ENCODE data around the gene MYO18B. TPM values are rescaled to one million over a fixed set of nuclear protein-coding genes. Genes with fewer than 3 reads are reported as not detected.

Gene MYO18B
- total RNA-seq, 1 experiment from 2014 or later, result not detected

GRCh38 chr22:25900390-25900789 lies 158.4 kb downstream of the MYO18B start:
- DNase-seq (ENCODE audit: low spot score), result no peak

DNA sequence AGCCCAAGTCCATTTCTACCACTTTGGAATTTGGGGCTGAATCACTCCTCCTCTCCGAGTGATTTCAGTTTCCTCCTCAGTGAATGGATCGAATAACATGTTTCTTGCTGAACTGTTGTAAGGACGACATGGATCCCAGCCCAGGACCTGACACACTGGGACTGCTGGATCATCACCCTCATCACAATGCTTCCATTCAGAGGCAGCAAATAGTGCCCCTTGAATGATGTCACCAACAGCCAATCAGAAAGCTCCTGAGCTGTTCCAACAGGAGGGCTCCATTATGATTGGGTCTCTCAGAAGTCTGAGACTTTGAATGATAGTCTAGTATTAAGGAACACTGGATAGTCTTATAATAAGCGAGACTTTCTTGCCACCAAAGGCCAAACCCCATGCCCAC lies 158.9 kb downstream of the MYO18B start:
- no peak for DNase-seq (ENCODE audit: low spot score)

GRCh38 chr22:25902402-25902801 lies 160.4 kb downstream of the MYO18B start:
- no peak for DNase-seq (ENCODE audit: low spot score)

DNA sequence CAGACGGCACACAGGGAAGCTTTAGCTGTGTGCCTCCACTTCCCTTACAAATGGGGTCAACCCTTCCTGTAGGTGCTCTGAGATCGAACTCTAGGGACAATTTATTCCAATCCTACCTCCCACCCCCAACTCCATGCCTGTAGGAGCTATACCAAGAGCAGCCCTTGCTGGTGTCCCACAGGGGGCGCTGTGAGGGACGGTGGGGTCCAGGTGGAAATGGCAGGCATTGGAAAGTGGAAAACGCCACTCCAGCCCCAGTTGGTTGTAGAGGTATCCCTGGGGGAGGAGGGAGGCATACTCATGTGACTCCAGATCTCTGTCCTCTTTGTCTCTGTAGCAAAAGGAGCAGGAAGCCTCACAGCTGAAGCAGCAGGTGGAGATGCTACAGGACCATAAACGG lies 161.3 kb downstream of the MYO18B start:
- DNase-seq (ENCODE audit: low spot score), result no peak

GRCh38 chr22:25908212-25908611 lies 166.2 kb downstream of the MYO18B start:
- no peak for DNase-seq (ENCODE audit: low spot score)

DNA sequence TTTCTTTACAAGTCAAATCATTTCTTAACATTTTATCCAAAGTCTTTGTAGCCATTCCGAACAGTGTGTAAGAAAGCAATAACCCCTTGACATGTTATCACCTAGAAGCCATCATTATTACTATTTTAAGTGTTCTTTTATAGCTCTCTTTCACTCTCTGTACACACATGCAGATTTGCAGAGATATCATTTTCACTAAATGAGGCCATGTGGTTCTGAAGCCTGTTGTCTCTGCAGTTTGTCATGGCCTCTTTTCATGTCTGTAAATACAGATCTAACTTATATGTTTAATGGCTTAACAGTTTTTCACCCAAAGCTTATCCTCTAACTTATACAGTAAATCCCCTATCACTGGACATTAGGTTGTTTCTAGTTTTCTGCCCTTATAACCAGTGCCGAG lies 166.8 kb downstream of the MYO18B start:
- DNase-seq (ENCODE audit: low spot score), result no peak

DNA sequence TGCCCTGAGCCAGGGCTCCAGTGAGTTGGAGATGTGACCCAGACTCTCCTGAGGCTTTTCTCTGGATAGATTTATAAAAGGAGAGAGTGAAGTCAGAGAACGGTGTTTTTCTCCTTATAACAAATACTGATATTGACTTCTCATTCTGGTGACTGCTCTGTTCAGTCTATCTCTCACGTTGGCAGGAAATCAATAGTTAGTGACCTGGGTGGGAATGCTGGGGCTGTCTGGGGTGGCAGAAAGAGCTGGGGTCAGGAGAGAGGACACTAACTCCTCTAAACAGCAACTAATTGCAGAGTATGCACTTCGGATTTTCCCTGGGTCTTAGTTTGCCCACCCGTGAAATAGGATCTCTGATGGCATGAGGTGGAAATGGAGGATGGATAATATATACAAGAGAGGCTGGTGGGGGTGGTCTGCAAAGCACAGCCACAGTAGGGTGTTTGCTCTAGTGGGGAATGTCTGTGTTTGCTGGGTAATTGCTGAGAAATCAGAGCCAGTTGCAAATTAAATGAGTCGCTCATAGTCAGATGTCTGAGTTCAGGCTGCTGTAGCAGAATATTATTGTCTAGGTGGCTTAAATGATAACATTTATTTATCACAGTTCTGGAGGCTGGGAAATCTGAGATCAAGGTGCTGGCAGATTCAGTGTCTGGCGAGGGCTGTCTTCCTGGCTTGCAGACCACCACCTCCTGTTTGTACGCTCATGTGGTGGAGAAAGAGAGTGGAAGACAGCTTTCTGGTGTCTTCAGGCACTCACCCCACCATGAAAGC lies 167.8 kb downstream of the MYO18B start:
- DNase-seq (ENCODE audit: low spot score), result no peak

- DNase-seq (ENCODE audit: low spot score), result no peak
Measured at GRCh38 chr22:25911243-25911972, 169.4 kb downstream of the MYO18B start.

GRCh38 chr22:25919452-25919851 lies 177.5 kb downstream of the MYO18B start:
- DNase-seq (ENCODE audit: low spot score), result no peak

GRCh38 chr22:25922141-25922540 lies 180.2 kb downstream of the MYO18B start:
- DNase-seq (ENCODE audit: low spot score), result no peak

DNA sequence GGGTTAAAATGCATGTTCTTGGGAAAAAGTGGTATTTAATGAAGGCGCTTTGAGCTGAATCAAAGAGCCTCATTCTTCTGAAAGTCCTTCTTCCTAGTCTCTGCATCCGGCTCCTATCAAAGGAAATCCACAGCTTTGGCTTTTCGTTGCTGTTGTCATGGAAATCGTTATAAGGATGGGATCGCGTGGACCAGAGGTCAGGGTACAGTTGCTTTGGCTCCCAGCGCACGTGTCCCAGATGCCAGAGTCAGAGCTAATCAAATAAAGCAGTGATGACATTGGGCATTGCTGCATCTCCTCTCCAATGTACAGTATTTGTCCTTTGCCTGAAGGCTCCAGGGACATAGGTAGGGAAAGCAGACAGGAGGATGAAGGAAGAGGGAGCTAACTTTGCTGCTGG lies 181.9 kb downstream of the MYO18B start:
- DNase-seq (ENCODE audit: low spot score), result no peak

DNA sequence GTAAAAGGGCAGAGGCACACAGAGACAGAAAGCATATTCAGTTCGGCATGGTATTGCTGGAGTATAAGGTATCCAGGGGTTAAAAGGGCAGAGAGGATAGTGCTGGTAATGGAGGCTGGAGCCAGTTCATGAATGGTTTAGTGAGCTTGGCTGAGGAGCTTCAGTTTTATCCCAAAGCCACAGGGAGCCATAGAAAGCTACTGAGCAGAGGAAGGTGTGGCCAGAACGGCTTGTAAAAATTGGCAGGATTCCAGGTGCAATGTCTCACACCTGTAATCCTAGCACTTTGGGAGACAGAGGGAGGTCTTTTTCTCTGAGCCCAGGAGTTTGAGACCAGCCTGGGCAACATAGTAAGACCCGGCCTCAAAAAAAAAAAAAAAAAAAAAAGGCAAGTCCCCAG lies 186.1 kb downstream of the MYO18B start:
- DNase-seq (ENCODE audit: low spot score), result no peak

DNA sequence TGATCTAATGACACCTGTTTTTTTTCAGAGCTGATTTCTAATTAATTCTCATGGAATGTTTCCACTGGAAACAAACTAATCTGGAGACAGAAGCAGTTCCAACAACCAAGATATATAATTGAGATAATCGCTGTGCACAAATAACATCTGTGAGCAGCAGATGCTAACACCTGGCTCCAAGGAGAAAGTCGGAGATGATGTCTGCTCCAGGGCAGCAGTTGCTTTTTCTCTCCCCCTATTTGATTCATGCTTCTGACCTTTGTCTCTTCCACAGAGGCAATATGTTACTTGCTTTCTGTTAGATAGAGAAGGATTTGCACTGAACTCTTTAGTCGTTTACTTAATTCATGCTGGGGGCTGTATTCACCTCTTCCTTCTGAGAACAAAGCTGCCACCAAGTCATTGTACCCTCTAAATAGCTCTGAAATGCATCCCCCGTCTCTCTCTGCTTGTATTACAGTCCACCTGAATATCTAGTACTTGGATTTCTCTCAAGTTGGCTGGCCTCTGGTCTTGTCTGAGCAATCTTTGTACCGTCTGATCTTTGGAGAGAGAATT lies 187.4 kb downstream of the MYO18B start:
- DNase-seq (ENCODE audit: low spot score), result no peak

GRCh38 chr22:25930083-25930482 lies 188.1 kb downstream of the MYO18B start:
- no peak for DNase-seq (ENCODE audit: low spot score)

DNA sequence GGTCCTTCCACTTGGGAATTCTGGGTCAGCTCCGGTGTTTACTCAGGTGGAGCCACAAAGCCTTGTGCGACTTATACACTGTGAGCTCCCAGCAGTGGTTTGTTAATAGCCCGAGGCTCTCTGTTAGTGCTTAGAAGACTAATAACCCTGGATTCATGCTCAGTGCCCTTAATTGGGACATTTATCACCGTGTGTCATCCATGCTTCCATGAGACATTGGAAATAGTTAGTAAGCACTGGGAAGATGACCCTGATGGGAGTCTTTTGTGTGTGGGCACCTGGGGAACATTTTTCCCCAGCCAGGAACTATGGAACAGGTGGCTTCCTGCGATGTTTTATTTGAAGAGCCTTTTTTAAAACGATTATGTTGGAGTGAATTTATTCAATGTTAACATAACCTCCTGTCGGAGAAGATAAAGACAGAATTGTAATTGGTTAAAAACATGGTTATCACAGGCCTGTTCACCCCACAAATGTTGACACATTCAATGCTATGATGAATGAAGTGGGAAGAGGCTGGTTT lies 188.9 kb downstream of the MYO18B start:
- DNase-seq (ENCODE audit: low spot score), result no peak

DNA sequence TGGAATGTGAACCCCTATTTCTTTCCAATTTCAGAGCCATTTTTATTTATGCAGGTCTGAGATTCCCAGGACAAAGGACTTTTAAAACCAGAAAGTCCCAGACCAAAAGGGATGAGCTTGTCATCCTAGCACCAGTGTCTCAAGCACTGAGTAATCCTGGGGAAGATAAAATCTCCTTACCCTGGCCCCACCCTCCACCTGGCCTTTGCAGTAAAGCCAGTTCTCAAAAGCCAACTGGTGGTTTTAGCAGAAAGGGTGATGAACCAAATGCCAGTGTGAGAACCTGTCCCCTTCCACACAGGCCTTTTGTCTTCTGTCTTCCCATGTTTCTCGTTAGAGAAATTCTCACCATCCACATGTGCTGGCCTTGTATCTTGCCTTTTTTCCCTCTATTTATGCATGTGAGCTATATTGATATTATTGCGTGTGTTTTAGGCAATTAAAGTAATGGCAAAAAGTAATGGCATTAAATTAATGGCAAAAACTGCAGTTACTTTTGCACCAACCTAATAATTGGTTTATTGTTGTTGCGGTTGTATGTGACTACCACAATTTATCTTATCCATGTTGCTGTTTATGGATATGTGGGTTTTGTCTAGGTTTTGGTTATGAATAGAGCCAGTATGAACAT lies 191.3 kb downstream of the MYO18B start:
- no peak for DNase-seq (ENCODE audit: low spot score)

DNA sequence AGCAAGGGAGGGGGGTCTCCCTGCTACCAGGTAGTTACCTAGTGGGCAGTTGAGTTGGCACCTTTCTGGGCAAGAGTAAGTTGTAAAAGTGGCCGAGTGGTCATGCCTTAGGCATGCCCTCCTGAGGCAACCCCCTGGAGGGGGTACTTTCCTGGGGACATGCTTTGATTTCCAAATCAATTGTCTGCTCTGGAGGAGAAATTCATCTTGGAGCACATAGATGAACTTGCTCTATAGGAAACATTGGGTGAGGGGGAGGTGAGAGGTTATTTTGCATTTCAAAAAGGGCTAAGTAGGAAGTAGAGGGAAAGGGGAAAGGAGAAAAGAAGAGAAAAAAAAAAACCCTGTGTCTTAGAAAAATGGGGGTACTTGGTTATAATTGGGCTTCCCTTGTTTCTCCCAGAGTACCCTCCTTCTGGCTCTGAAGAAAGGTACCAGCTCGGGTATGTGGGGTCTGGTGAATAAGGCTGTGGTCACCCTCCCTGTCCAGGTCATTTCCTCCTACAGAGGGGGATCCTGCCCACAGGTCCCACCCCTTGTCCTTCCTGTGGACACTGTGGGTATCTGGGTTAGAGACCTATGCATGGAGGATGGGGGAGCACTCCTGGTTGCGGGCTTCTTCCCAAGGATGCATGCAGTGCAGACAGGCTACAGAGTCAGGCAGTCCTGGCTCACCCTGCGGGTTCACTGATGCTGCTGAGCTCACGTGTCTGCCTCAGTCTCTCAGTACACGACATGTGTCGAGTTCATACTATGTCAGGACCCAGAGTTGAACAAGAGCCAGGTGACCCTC lies 193.5 kb downstream of the MYO18B start:
- no peak for DNase-seq (ENCODE audit: low spot score)

DNA sequence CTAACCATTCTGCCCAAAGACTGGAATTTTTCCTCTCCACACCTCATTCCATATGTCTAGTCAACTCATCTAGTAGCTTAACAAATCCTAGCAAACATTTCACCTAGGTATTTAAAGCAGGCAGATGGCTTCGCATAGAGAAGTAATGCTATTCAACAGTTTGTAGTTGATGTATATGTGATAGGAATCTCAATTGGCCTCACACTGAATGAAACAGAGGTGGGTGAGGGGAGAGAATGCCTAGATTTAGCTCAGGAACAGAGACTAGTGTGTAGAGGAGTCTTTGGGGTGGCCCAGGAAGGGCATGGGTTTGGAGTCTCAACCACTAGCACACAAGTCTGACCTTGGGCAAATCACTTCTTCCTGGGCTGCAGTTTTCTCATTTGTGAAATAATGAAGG lies 196.2 kb downstream of the MYO18B start:
- no peak for DNase-seq (ENCODE audit: low spot score)

- no peak for DNase-seq (ENCODE audit: low spot score)
Measured at GRCh38 chr22:25939384-25939783, 197.4 kb downstream of the MYO18B start.

DNA sequence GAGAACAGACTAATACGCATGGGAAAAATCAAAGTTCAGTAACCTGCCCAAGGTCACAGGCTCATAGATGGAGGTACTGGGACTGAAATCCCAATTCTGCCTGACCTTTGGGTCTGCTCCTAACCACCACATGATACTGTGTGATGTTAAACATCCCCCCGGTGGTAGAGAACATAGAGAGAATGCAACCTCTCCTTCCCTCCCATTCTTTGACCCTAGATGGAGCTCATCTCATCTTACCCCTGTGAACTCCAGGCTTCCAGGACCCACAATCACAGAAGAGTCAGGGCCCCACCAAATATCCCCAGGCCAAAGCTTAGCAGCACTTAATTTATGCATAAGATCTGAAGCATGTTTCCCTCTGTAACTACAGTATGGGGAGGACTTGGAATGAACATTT lies 198.5 kb downstream of the MYO18B start:
- no peak for DNase-seq (ENCODE audit: low spot score)

- DNase-seq (ENCODE audit: low spot score), result no peak
Measured at GRCh38 chr22:25941365-25941960, 199.5 kb downstream of the MYO18B start.

Measured in HT-29 (cell line).